Measurements from ENCODE around the gene TRAF3IP1. TPM values are rescaled to one million over a fixed set of nuclear protein-coding genes. Genes with fewer than 3 reads are reported as not detected.

The TRAF3IP1 gene
- total and polyA plus RNA-seq, 10 donors, result 2.6 to 19.2 (median 8.8) TPM

DNA sequence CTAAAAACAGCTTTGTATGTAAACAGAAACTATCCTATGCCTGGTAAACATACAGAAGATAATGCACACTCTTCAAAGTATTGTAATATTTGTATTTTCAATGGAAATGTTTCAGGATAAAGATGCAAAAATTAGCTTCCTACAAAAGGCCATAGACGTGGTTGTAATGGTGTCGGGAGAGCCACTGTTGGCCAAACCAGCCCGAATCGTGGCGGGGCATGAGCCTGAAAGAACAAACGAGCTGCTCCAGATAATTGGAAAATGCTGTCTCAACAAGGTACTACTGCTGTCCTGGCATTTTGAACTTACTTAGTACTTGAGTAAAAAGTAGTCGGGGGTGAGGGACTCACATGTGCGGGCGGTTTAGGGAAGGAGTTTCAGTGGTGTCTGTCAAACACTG, 5.4 kb downstream of the TRAF3IP1 start:
- Histone ChIP-seq H3K4me3 (no peak overlapping the region), H3K4me1 (peaks cover 8 to 16% (median 13%) of the 10 kb centered on the region in 6 donors), H3K27me3 (replicated peaks in 1 of 7) (no peaks in the 10 kb centered on the region), H3K36me3 (peaks cover 0 to 70% (median 32%) of the 10 kb centered on the region in 6 donors), H3K27ac (no peak overlapping the region), H3K9me3 (no peaks in the 10 kb centered on the region)
- intact Hi-C loops (cut with DNase I; ENCODE audit: low total_unique reads), result no loop called here
- DNase-seq, result no peak
- TF ChIP-seq POLR2A (IDR thresholded peaks at IDR 0.05), result no peak
- TF ChIP-seq POLR2AphosphoS5 (IDR thresholded peaks at IDR 0.05), result no peak
- TF ChIP-seq, protein P1, sequence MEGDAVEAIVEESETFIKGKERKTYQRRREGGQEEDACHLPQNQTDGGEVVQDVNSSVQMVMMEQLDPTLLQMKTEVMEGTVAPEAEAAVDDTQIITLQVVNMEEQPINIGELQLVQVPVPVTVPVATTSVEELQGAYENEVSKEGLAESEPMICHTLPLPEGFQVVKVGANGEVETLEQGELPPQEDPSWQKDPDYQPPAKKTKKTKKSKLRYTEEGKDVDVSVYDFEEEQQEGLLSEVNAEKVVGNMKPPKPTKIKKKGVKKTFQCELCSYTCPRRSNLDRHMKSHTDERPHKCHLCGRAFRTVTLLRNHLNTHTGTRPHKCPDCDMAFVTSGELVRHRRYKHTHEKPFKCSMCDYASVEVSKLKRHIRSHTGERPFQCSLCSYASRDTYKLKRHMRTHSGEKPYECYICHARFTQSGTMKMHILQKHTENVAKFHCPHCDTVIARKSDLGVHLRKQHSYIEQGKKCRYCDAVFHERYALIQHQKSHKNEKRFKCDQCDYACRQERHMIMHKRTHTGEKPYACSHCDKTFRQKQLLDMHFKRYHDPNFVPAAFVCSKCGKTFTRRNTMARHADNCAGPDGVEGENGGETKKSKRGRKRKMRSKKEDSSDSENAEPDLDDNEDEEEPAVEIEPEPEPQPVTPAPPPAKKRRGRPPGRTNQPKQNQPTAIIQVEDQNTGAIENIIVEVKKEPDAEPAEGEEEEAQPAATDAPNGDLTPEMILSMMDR (IDR thresholded peaks at IDR 0.05 in 8 of 11, conservative IDR thresholded peaks at IDR 0.05 in 3 of 11), result no peak
- WGBS, 5 donors, result 86 to 93% (median 91%) methylated on average over 9 of the region's 9 CpGs

- Histone ChIP-seq H3K36me3 (peaks cover 0 to 81% (median 32%) of the 10 kb centered on the region in 6 donors), H3K27ac (no peak overlapping the region), H3K4me3 (no peak overlapping the region), H3K4me1 (peaks cover 0 to 4% (median 1%) of the 10 kb centered on the region in 6 donors), H3K9me3 (no peaks in the 10 kb centered on the region), H3K27me3 (replicated peaks in 1 of 7) (no peaks in the 10 kb centered on the region)
- 93 to 97% (median 95%) methylated on average over 12 of the region's 12 CpGs for whole genome bisulfite sequencing, 5 donors
- no peak for TF ChIP-seq POLR2A (IDR thresholded peaks at IDR 0.05)
- intact Hi-C loops (cut with DNase I; ENCODE audit: low total_unique reads), result no loop called here
- no peak for DNase-seq
Measured at GRCh38 chr2:238326801-238327365, 6.6 kb downstream of the TRAF3IP1 start.

- H3K4me1 ChIP-seq, result no peaks in the 10 kb centered on the region
- peaks cover 0 to 81% (median 32%) of the 10 kb centered on the region in 6 donors for H3K36me3 ChIP-seq
- intact Hi-C loops (cut with DNase I; ENCODE audit: low total_unique reads), result no loop called here
- 96 to 100% (median 97%) methylated on average over 3 of the region's 3 CpGs for WGBS, 5 donors
- no peaks in the 10 kb centered on the region for H3K9me3 ChIP-seq
- no peak for TF ChIP-seq POLR2A (IDR thresholded peaks at IDR 0.05)
- TF ChIP-seq POLR2AphosphoS5 (IDR thresholded peaks at IDR 0.05), result no peak
- TF ChIP-seq, protein P1 (IDR thresholded peaks at IDR 0.05 in 8 of 11, conservative IDR thresholded peaks at IDR 0.05 in 3 of 11), result no peak
- no peak for DNase-seq
- no peaks in the 10 kb centered on the region for H3K27me3 ChIP-seq (replicated peaks in 1 of 7)
- H3K27ac ChIP-seq, result no peak overlapping the region
- H3K4me3 ChIP-seq, result no peak overlapping the region
Measured at GRCh38 chr2:238327751-238328150, 7.4 kb downstream of the TRAF3IP1 start.

DNA sequence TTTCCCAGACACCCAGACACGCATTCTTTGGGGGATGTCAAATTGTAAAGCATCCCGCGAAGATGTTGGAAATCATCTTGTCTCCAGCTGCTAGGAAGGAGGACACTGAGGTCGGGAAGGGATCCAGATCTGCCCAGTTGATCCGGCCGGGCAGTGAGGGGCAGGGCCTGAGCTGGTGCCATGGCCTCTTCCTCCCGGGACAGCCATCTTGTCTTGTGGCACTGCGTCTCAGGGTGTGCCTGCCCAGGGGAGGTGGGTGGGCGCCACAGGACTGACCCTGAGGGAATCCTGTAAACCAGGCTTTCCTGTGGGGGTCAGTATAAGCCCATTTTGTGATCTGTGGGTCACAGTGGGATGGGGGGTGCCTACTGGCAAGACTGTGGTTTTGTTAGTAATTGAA, 10.1 kb downstream of the TRAF3IP1 start:
- Histone ChIP-seq H3K4me3 (no peak overlapping the region), H3K9me3 (no peaks in the 10 kb centered on the region), H3K36me3 (peaks cover 0 to 79% (median 38%) of the 10 kb centered on the region in 6 donors), H3K27ac (no peak overlapping the region), H3K4me1 (no peaks in the 10 kb centered on the region), H3K27me3 (replicated peaks in 1 of 7) (no peaks in the 10 kb centered on the region)
- intact Hi-C loops (cut with DNase I; ENCODE audit: low total_unique reads), result no loop called here
- no peak for DNase-seq
- TF ChIP-seq, protein P1 (IDR thresholded peaks at IDR 0.05 in 8 of 11, conservative IDR thresholded peaks at IDR 0.05 in 3 of 11), result no peak
- TF ChIP-seq POLR2A (IDR thresholded peaks at IDR 0.05) (no peak), POLR2AphosphoS5 (IDR thresholded peaks at IDR 0.05) (no peak)
- 92 to 94% (median 93%) methylated on average over 8 to 9 of the region's 9 CpGs for WGBS, 5 donors

Data from spleen (tissue), 11 donors.